ENCODE data around the gene NACC1. TPM values are rescaled to one million over a fixed set of nuclear protein-coding genes. Genes with fewer than 3 reads are reported as not detected.

The NACC1 gene
- total RNA-seq, 1 donor from 2014 or later = 62.1 TPM

- intact Hi-C loops (cut with micrococcal nuclease) = loop anchor here (2.0 to 5.0 kb wide), 4 partner anchors 48 to 744 kb away; partner anchors contain the start of genes IER2, JUNB, MAST1 and STX10
- ChIA-PET POLR2A (interaction anchor here (0.6 to 8.8 kb wide), 13 partner anchors 8 to 312 kb away, joined by 3 to 158 read pairs (median 7); partner anchors contain the start of genes IER2, JUNB, NACC1 and STX10), CTCF (no interaction called here)
- no peak for TF ChIP-seq CTCF (IDR thresholded peaks at IDR 0.05)
- H3K4me3 Mint-ChIP-seq = peak within 1 kb of the TSS; percentile 88
- DNase-seq (peak; percentile 85), ATAC-seq (ENCODE audit: low read depth) (peak; percentile 53)
- peaks cover 79% of the 10 kb centered on the region for H3K4me1 Mint-ChIP-seq
- peaks cover 25% of the 10 kb centered on the region for H3K36me3 Mint-ChIP-seq (ENCODE audit: low read depth)
- H3K9me3 Mint-ChIP-seq = no peaks in the 10 kb centered on the region
- peak within 1 kb of the TSS; percentile 98 for H3K27ac Mint-ChIP-seq
- no peaks in the 10 kb centered on the region for H3K27me3 Mint-ChIP-seq
Measured at GRCh38 chr19:13102666-13103580, 15.1 kb upstream of the NACC1 start, which contains the start of gene LYL1. Gene LYL1, minus strand, starts transcription at chr19:13102858. Its CDS starts 1,687 bp downstream, at chr19:13101171.

GRCh38 chr19:13103581-13104359 lies 14.3 kb upstream of the NACC1 start:
- H3K36me3 Mint-ChIP-seq (ENCODE audit: low read depth) = peaks cover 23% of the 10 kb centered on the region
- intact Hi-C loops (cut with micrococcal nuclease) = loop anchor here (1.0 to 5.0 kb wide), 10 partner anchors 9 to 1426 kb away; partner anchors contain the start of genes IER2, JUNB, MAST1 and STX10
- ChIA-PET CTCF (interaction anchor here (0.7 to 2.8 kb wide), 9 partner anchors 9 to 485 kb away, joined by 3 to 47 read pairs (median 4); partner anchors contain the start of gene NACC1), POLR2A (interaction anchor here (0.6 to 8.8 kb wide), 23 partner anchors 8 to 1489 kb away, joined by 3 to 158 read pairs (median 7); partner anchors contain the start of genes FARSA, IER2, JUNB and NACC1)
- no peaks in the 10 kb centered on the region for H3K9me3 Mint-ChIP-seq
- peak overlapping the region; percentile 88 for H3K4me3 Mint-ChIP-seq
- H3K27me3 Mint-ChIP-seq = no peaks in the 10 kb centered on the region
- peak; percentile 26 for DNase-seq
- peak; percentile 1 for ATAC-seq (ENCODE audit: low read depth)
- TF ChIP-seq CTCF (IDR thresholded peaks at IDR 0.05) = no peak
- peaks cover 72% of the 10 kb centered on the region for H3K4me1 Mint-ChIP-seq
- peak overlapping the region; percentile 98 for H3K27ac Mint-ChIP-seq

GRCh38 chr19:13104360-13104847 lies 13.7 kb upstream of the NACC1 start:
- Mint-ChIP-seq H3K27me3 (no peaks in the 10 kb centered on the region), H3K27ac (peak overlapping the region; percentile 98)

More at GRCh38 chr19:13104360-13104847, 13.7 kb upstream of the NACC1 start:
- ATAC-seq (ENCODE audit: low read depth) (peak; percentile 56), DNase-seq (peak; percentile 86)
- Mint-ChIP-seq H3K36me3 (ENCODE audit: low read depth) (peaks cover 24% of the 10 kb centered on the region), H3K4me1 (peaks cover 69% of the 10 kb centered on the region), H3K9me3 (no peaks in the 10 kb centered on the region), H3K4me3 (peak overlapping the region; percentile 88)
- ChIA-PET CTCF (interaction anchor here (0.9 to 2.8 kb wide), 10 partner anchors 9 to 485 kb away, joined by 3 to 47 read pairs (median 4); partner anchors contain the start of genes IER2, NACC1 and STX10), POLR2A (interaction anchor here (0.6 to 8.8 kb wide), 27 partner anchors 7 to 1488 kb away, joined by 3 to 158 read pairs (median 6); partner anchors contain the start of genes FARSA, GCDH, IER2 and JUNB)
- intact Hi-C loops (cut with micrococcal nuclease) = loop anchor here (1.0 to 5.0 kb wide), 8 partner anchors 10 to 1425 kb away; partner anchors contain the start of genes JUNB, MAST1, TECR and TRMT1
- TF ChIP-seq CTCF (IDR thresholded peaks at IDR 0.05) = peak; percentile 86
